Sigmoid colon (tissue), 4 donors: ENCODE measurements around the gene HECTD4.

Experiments
- POLR2AphosphoS5 ChIP-seq, 4 donors: sonication (generic); formaldehyde crosslinking; IDR thresholded peaks; one replicate each; pipeline ENCODE4 v1.6.1; 2017; ENCODE audit warnings: antibody characterized with exemption in 4 of 4
- TF ChIP-seq, protein P1 (sequence below), 4 experiments: fragments of 450-650 bp in 3 of 4; fragments of 200-600 bp in 1 of 4; IDR thresholded peaks; one replicate each; pipeline ENCODE4 v1.5.1; 2016 to 2019; ENCODE audit warnings: antibody characterized with exemption in 4 of 4, mild to moderate bottlenecking in 3 of 4, moderate library complexity in 2 of 4

GRCh38 chr12:112294793-112295192 lies 87.4 kb downstream of the HECTD4 start:
- TF ChIP-seq, protein P1, sequence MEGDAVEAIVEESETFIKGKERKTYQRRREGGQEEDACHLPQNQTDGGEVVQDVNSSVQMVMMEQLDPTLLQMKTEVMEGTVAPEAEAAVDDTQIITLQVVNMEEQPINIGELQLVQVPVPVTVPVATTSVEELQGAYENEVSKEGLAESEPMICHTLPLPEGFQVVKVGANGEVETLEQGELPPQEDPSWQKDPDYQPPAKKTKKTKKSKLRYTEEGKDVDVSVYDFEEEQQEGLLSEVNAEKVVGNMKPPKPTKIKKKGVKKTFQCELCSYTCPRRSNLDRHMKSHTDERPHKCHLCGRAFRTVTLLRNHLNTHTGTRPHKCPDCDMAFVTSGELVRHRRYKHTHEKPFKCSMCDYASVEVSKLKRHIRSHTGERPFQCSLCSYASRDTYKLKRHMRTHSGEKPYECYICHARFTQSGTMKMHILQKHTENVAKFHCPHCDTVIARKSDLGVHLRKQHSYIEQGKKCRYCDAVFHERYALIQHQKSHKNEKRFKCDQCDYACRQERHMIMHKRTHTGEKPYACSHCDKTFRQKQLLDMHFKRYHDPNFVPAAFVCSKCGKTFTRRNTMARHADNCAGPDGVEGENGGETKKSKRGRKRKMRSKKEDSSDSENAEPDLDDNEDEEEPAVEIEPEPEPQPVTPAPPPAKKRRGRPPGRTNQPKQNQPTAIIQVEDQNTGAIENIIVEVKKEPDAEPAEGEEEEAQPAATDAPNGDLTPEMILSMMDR (IDR thresholded peaks at IDR 0.05), result no peak
- no peak for TF ChIP-seq POLR2AphosphoS5 (IDR thresholded peaks at IDR 0.05)
